Astrocyte of the spinal cord (primary cell): ENCODE results near the gene INMT.

ENCODE experiments used
- DNase-seq: peaks from one replicate; pipeline ENCODE4 v3.0.0; 2011; ENCODE audit warnings: low read depth, low spot score
- H3K4me3 ChIP-seq: 2 replicates; pipeline ENCODE4 v1.5.1; 2011; ENCODE audit warnings: low read depth, mild to moderate bottlenecking, low read length, moderate library complexity
- CTCF ChIP-seq: IDR thresholded peaks from 2 replicates; pipeline ENCODE4 v1.5.1; 2012; ENCODE audit warnings: low read depth, mild to moderate bottlenecking, low read length, inconsistent platforms
- in situ Hi-C: cut with HindIII; loops from 2 replicates; pipeline ENCODE4 v1.10.0; 2017; ENCODE audit warnings: low sequenced_read_pairs

Gene INMT

GRCh38 chr7:30736291-30736690, 15.6 kb upstream of the INMT start:
- in situ Hi-C loops: no loop called here
- DNase-seq: no peak
- no peak overlapping the region for H3K4me3 ChIP-seq
- TF ChIP-seq CTCF: no peak

- no peak for DNase-seq
- TF ChIP-seq CTCF: no peak
- in situ Hi-C loops: no loop called here
- no peak overlapping the region for H3K4me3 ChIP-seq
Observed at GRCh38 chr7:30738026-30738915, 13.7 kb upstream of the INMT start.

GRCh38 chr7:30739691-30740090, 12.2 kb upstream of the INMT start:
- H3K4me3 ChIP-seq: no peak overlapping the region
- no peak for DNase-seq
- no peak for TF ChIP-seq CTCF
- in situ Hi-C loops: no loop called here

- peak; percentile 100 for TF ChIP-seq CTCF
- H3K4me3 ChIP-seq: no peak overlapping the region
- in situ Hi-C loops: no loop called here
- DNase-seq: peak; percentile 53
Observed at GRCh38 chr7:30740417-30741181, 11.3 kb upstream of the INMT start.

- no peak for DNase-seq
- no peak for TF ChIP-seq CTCF
- in situ Hi-C loops: no loop called here
- H3K4me3 ChIP-seq: no peak overlapping the region
Observed at GRCh38 chr7:30741289-30741688, 10.6 kb upstream of the INMT start.

- no peak for DNase-seq
- TF ChIP-seq CTCF: peak; percentile 33
- in situ Hi-C loops: no loop called here
- H3K4me3 ChIP-seq: no peak overlapping the region
Observed at GRCh38 chr7:30743371-30744074, 8.4 kb upstream of the INMT start.
